GM12878 (cell line): ENCODE data around the gene HCRT. TPM values are rescaled to one million over a fixed set of nuclear protein-coding genes. Genes with fewer than 3 reads are reported as not detected.

Experiments
- BRCA1 ChIP-seq: IDR thresholded peaks from 2 replicates; pipeline ENCODE4 v1.6.1; 2011; ENCODE audit warnings: low read depth, low read length, improper control_type of control experiment
- CHD1 ChIP-seq: IDR thresholded peaks from 2 replicates; pipeline ENCODE4 v1.6.1; 2012; ENCODE audit warnings: low read depth, low read length, improper control_type of control experiment
- CHD2 ChIP-seq: IDR thresholded peaks from 2 replicates; pipeline ENCODE4 v1.6.1; 2011; ENCODE audit warnings: low read depth, low read length, improper control_type of control experiment, borderline replicate concordance
- CREM ChIP-seq: IDR thresholded peaks from 2 replicates; pipeline ENCODE4 v1.6.1; 2014; ENCODE audit warnings: antibody characterized with exemption, low read depth
- HCFC1 ChIP-seq: fragments of 150-350 bp; IDR thresholded peaks from 2 replicates; pipeline ENCODE4 v1.6.1; 2014; ENCODE audit warnings: low read length
- IRF4 ChIP-seq: IDR thresholded peaks from 2 replicates; pipeline ENCODE4 v1.6.1; 2011; ENCODE audit warnings: low read depth, low read length
- JUND ChIP-seq: IDR thresholded peaks from 2 replicates; pipeline ENCODE4 v1.6.1; 2012; ENCODE audit warnings: low read depth, mild to moderate bottlenecking, low read length, improper control_type of control experiment, moderate library complexity
- MTA2 ChIP-seq: fragments of 450-650 bp; IDR thresholded peaks from 2 replicates; pipeline ENCODE4 v1.6.1; 2016; ENCODE audit warnings: low read depth, mild to moderate bottlenecking, moderate library complexity
- MXI1 ChIP-seq: fragments of 150-350 bp; IDR thresholded peaks from 2 replicates; pipeline ENCODE4 v1.6.1; 2011; ENCODE audit warnings: low read depth, mild to moderate bottlenecking, inconsistent platforms, low read length, improper control_type of control experiment
- NBN ChIP-seq: fragments of 450-650 bp; IDR thresholded peaks from 2 replicates; pipeline ENCODE4 v1.6.1; 2016
- NFXL1 ChIP-seq: fragments of 450-650 bp; IDR thresholded peaks from 2 replicates; pipeline ENCODE4 v1.6.1; 2017; ENCODE audit warnings: antibody characterized with exemption, mild to moderate bottlenecking, borderline replicate concordance
- NFYB ChIP-seq: IDR thresholded peaks from 2 replicates; pipeline ENCODE4 v1.6.1; 2011; ENCODE audit warnings: low read depth, mild to moderate bottlenecking, low read length, improper control_type of control experiment, moderate library complexity; ENCODE audit not compliant: insufficient read depth
- NKRF ChIP-seq: fragments of 450-650 bp; conservative IDR thresholded peaks from 2 replicates; pipeline ENCODE4 v1.6.1; 2017; ENCODE audit warnings: mild to moderate bottlenecking, moderate library complexity
- RB1 ChIP-seq: fragments of 450-650 bp; formaldehyde crosslinking; IDR thresholded peaks from 2 replicates; pipeline ENCODE4 v1.6.1; 2017; ENCODE audit warnings: mild to moderate bottlenecking, borderline replicate concordance
- RBBP5 ChIP-seq: fragments of 200-600 bp; sonication (generic); conservative IDR thresholded peaks from 2 replicates; pipeline ENCODE4 v1.6.1; 2016
- RUNX3 ChIP-seq: IDR thresholded peaks from 2 replicates; pipeline ENCODE4 v1.6.1; 2012; ENCODE audit warnings: low read length, inconsistent platforms
- SKIL ChIP-seq: fragments of 450-650 bp; IDR thresholded peaks from 2 replicates; pipeline ENCODE4 v1.6.1; 2017; ENCODE audit warnings: mild to moderate bottlenecking, low read depth, inconsistent platforms; ENCODE audit not compliant: poor library complexity, severe bottlenecking
- SREBF2 ChIP-seq: IDR thresholded peaks from 2 replicates; pipeline ENCODE4 v1.6.1; 2012; ENCODE audit warnings: mild to moderate bottlenecking, low read length
- TARDBP ChIP-seq: IDR thresholded peaks from 2 replicates; pipeline ENCODE4 v1.6.1; 2016; ENCODE audit warnings: borderline replicate concordance
- TCF3 ChIP-seq: IDR thresholded peaks from 2 replicates; pipeline ENCODE4 v1.6.1; 2012; ENCODE audit warnings: low read depth, mild to moderate bottlenecking, low read length, borderline replicate concordance; ENCODE audit not compliant: insufficient read depth
- polyA plus RNA-seq, 11 experiments: library from polyadenylated mRNA; depleted of rRNA in 4 of 11; unstranded in 6 of 11; stranded (reverse) in 5 of 11; fragments of >200 nt; fragmentation: Nextera tagmentation in 4 of 11; fragmentation: Illumina TruSeq in 1 of 11; extraction: Ambion mirVana in 4 of 11; extraction: Trizol in 1 of 11; gene quantifications; 1 replicate in 1 of 11; 2 replicates in 10 of 11; pipeline versions ENCODE4 v1.2.1 to v1.2.3, GENCODE V29; 2011 to 2016; ENCODE audit warnings: inconsistent platforms in 2 of 11, missing spikeins in 2 of 11, low read depth in 1 of 11
- total RNA-seq, 4 experiments: library from RNA; depleted of rRNA in 3 of 4; stranded (reverse); fragments of >200 nt in 3 of 4; fragmentation: Illumina TruSeq in 1 of 4; extraction: Trizol in 1 of 4; gene quantifications; 2 replicates each; pipeline versions ENCODE4 v1.2.1 to v1.2.3, GENCODE V29; 2013 to 2021
- TF ChIP-seq, protein P1 (sequence below): fragments of 450-650 bp; formaldehyde crosslinking; IDR thresholded peaks from 2 replicates; pipeline ENCODE4 v1.4.0; 2022; ENCODE audit warnings: mild to moderate bottlenecking, moderate library complexity
- TF ChIP-seq, protein P2 (sequence below): fragments of 450-650 bp; IDR thresholded peaks from 2 replicates; pipeline ENCODE4 v1.6.1; 2017; ENCODE audit warnings: mild to moderate bottlenecking, moderate library complexity

The HCRT gene
- total and polyA plus RNA-seq, 10 of the 15 experiments (the other 5 are each of a cell fraction or from before 2014, with no cell fraction given), result 0.41 TPM; not detected in 9

DNA sequence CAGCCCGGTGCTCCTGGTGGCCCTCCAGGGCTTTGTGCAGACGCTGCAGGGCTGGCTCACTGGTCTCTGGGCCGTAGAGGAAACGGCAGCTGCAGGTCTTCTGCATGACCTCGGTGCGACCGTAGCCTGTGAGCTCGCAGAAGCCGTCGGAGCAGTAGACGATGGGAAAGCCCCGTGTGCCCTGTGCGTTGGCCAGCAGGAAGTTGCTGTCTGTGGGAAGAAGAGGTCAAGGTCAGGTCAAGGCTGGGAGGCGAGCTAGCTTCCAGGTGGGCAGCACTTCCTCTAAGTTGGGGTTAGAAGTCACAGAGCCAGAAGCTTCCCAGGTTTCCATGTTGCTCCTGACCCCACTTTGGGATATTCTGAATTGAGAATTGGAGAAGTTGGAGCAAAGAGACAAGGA is 6.4 kb downstream of the HCRT start (continued):
- TF ChIP-seq, protein P1, sequence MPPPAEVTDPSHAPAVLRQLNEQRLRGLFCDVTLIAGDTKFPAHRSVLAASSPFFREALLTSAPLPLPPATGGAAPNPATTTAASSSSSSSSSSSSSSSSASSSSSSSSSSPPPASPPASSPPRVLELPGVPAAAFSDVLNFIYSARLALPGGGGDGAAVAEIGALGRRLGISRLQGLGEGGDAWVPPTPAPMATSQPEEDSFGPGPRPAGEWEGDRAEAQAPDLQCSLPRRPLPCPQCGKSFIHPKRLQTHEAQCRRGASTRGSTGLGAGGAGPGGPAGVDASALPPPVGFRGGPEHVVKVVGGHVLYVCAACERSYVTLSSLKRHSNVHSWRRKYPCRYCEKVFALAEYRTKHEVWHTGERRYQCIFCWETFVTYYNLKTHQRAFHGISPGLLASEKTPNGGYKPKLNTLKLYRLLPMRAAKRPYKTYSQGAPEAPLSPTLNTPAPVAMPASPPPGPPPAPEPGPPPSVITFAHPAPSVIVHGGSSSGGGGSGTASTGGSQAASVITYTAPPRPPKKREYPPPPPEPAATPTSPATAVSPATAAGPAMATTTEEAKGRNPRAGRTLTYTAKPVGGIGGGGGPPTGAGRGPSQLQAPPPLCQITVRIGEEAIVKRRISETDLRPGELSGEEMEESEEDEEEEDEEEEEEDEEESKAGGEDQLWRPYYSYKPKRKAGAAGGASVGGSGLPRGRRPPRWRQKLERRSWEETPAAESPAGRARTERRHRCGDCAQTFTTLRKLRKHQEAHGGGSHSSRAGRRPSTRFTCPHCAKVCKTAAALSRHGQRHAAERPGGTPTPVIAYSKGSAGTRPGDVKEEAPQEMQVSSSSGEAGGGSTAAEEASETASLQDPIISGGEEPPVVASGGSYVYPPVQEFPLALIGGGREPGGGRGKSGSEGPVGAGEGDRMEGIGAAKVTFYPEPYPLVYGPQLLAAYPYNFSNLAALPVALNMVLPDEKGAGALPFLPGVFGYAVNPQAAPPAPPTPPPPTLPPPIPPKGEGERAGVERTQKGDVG (CRISPR knock-in tag), result no peak
- TF ChIP-seq RB1 (no peak), CREM (no peak), HCFC1 (no peak), SKIL (peak; percentile 90), NFXL1 (no peak), TCF3 (no peak), JUND (no peak), SREBF2 (no peak), NFYB (no peak), MTA2 (no peak), BRCA1 (no peak), NKRF (no peak), NBN (no peak), IRF4 (no peak), RBBP5 (no peak), RUNX3 (peak; percentile 32; the same call in 1 of the 2 replicates), MXI1 (no peak), TARDBP (no peak), CHD1 (no peak), CHD2 (no peak)
- TF ChIP-seq, protein P2, sequence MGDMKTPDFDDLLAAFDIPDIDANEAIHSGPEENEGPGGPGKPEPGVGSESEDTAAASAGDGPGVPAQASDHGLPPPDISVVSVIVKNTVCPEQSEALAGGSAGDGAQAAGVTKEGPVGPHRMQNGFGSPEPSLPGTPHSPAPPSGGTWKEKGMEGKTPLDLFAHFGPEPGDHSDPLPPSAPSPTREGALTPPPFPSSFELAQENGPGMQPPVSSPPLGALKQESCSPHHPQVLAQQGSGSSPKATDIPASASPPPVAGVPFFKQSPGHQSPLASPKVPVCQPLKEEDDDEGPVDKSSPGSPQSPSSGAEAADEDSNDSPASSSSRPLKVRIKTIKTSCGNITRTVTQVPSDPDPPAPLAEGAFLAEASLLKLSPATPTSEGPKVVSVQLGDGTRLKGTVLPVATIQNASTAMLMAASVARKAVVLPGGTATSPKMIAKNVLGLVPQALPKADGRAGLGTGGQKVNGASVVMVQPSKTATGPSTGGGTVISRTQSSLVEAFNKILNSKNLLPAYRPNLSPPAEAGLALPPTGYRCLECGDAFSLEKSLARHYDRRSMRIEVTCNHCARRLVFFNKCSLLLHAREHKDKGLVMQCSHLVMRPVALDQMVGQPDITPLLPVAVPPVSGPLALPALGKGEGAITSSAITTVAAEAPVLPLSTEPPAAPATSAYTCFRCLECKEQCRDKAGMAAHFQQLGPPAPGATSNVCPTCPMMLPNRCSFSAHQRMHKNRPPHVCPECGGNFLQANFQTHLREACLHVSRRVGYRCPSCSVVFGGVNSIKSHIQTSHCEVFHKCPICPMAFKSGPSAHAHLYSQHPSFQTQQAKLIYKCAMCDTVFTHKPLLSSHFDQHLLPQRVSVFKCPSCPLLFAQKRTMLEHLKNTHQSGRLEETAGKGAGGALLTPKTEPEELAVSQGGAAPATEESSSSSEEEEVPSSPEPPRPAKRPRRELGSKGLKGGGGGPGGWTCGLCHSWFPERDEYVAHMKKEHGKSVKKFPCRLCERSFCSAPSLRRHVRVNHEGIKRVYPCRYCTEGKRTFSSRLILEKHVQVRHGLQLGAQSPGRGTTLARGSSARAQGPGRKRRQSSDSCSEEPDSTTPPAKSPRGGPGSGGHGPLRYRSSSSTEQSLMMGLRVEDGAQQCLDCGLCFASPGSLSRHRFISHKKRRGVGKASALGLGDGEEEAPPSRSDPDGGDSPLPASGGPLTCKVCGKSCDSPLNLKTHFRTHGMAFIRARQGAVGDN, result no peak
